HepG2 (cell line): ENCODE results near the gene NECTIN2. TPM values are rescaled to one million over a fixed set of nuclear protein-coding genes. Genes with fewer than 3 reads are reported as not detected.

Source experiments
- ATAC-seq: fragments of 200-7000 bp; cut with Tn5 transposase; 3 replicates; pipeline ENCODE4 v1.9.1; 2020; ENCODE audit warnings: mild to moderate bottlenecking, moderate library complexity
- BruUV-seq: library from RNA; stranded (reverse); fragments of 400-500 nt; replicated peaks from 2 replicates; lab custom pipeline; 2021; lab: Mats Ljungman, UMichigan
- CTCF ChIA-PET: fragments of 300-600 bp; formaldehyde crosslinking; extraction: SDS; loops from one replicate; lab custom pipeline; 2021; ENCODE audit warnings: low total read pairs, inconsistent platforms, low intra/inter-chr PET ratio; lab: Yijun Ruan, JAX
- POLR2A ChIA-PET: fragments of 350-600 bp; sonication (Branson Sonifier 250); formaldehyde crosslinking; loops from one replicate; lab custom pipeline; 2020; ENCODE audit warnings: antibody characterized with exemption, inconsistent platforms; lab: Yijun Ruan, JAX
- DNase-seq: peaks from one replicate; pipeline ENCODE4 v3.0.0-alpha.2; 2015; ENCODE audit warnings: low spot score
- FAIRE-seq: peaks from 3 replicates; lab custom pipeline; 2011; peaks lifted over from hg19 to GRCh38; lab: Jason Lieb, UNC
- H2AFZ ChIP-seq: one replicate; pipeline ENCODE4 v1.6.1; 2011; ENCODE audit warnings: low read length, inconsistent platforms
- H3K27ac ChIP-seq: fragments of 300-600 bp; 3 replicates; pipeline ENCODE4 v1.8.0; 2011; ENCODE audit warnings: mixed run types, mild to moderate bottlenecking, mixed read lengths, low read length, inconsistent platforms; ENCODE audit not compliant: insufficient read depth; ENCODE audit errors: extremely low read length
- H3K27me3 ChIP-seq, 2 experiments: fragments of 200-600 bp in 1 of 2; 2 replicates in 1 of 2; 3 replicates in 1 of 2; pipeline versions ENCODE4 v1.6.0 to v1.8.0; 2011; ENCODE audit warnings: low read length in 2 of 2, mild to moderate bottlenecking in 2 of 2, moderate library complexity in 2 of 2, inconsistent platforms in 1 of 2; ENCODE audit not compliant: insufficient read depth in 2 of 2, control insufficient read depth in 1 of 2
- H3K36me3 ChIP-seq, 2 experiments: fragments of 200-600 bp in 1 of 2; replicated peaks in 1 of 2; 2 replicates in 1 of 2; 3 replicates in 1 of 2; pipeline versions ENCODE4 v1.5.1 to v1.8.0; 2011; ENCODE audit warnings: low read length in 2 of 2, inconsistent platforms in 1 of 2; ENCODE audit not compliant: insufficient read depth in 2 of 2, control insufficient read depth in 1 of 2
- H3K4me1 ChIP-seq: 2 replicates; pipeline ENCODE4 v1.5.1; 2012; ENCODE audit warnings: low read length, inconsistent platforms; ENCODE audit not compliant: insufficient read depth
- H3K4me2 ChIP-seq: 2 replicates; pipeline ENCODE4 v1.6.0; 2011; ENCODE audit warnings: low read depth, low read length, inconsistent platforms
- H3K4me3 ChIP-seq, 3 experiments: fragments of 200-600 bp in 1 of 3; sonication (generic), shearing (Covaris generic) in 1 of 3; replicated peaks in 1 of 3; 2 replicates each; pipeline ENCODE4 v1.5.1; 2011 to 2016; ENCODE audit warnings: low read length in 3 of 3, inconsistent platforms in 2 of 3, low read depth in 2 of 3, mild to moderate bottlenecking in 2 of 3, control low read depth in 1 of 3, mixed read lengths in 1 of 3; ENCODE audit not compliant: insufficient read depth in 1 of 3
- H3K79me2 ChIP-seq: one replicate; pipeline ENCODE4 v1.6.1; 2011; ENCODE audit warnings: low read length, inconsistent platforms; ENCODE audit not compliant: insufficient read depth
- H3K9ac ChIP-seq: 2 replicates; pipeline ENCODE4 v1.6.0; 2011; ENCODE audit warnings: mild to moderate bottlenecking, low read depth, low read length, inconsistent platforms; ENCODE audit not compliant: insufficient read depth
- H3K9me3 ChIP-seq: 2 replicates; pipeline ENCODE4 v1.5.1; 2012; ENCODE audit warnings: mild to moderate bottlenecking, low read length
- H4K20me1 ChIP-seq: 2 replicates; pipeline ENCODE4 v1.6.0; 2011; ENCODE audit warnings: inconsistent platforms, mild to moderate bottlenecking, low read length, moderate library complexity; ENCODE audit not compliant: insufficient read depth
- ARID2 ChIP-seq: sonication (generic); formaldehyde crosslinking; IDR thresholded peaks from 2 replicates; pipeline ENCODE4 v1.8.1; 2022; ENCODE audit warnings: mild to moderate bottlenecking, missing genetic modification reagents, borderline replicate concordance
- ARID3A ChIP-seq: IDR thresholded peaks from 2 replicates; pipeline ENCODE4 v1.6.1; 2012; ENCODE audit warnings: low read depth, low read length, improper control_type of control experiment
- ASH2L ChIP-seq: fragments of 300-600, 200-600 bp; sonication (generic); IDR thresholded peaks from 2 replicates; pipeline ENCODE4 v1.7.0; 2017; ENCODE audit warnings: low read depth, mild to moderate bottlenecking, moderate library complexity, mixed read lengths, low read length; ENCODE audit not compliant: insufficient read length
- DR1 ChIP-seq: sonication (generic); formaldehyde crosslinking; IDR thresholded peaks from 2 replicates; pipeline ENCODE4 v1.8.0; 2021; ENCODE audit warnings: mild to moderate bottlenecking, missing genetic modification reagents, inconsistent platforms
- DRAP1 ChIP-seq: IDR thresholded peaks from 2 replicates; pipeline ENCODE4 v1.6.1; 2016; ENCODE audit warnings: missing genetic modification reagents, missing compliant biosample characterization
- EP300 ChIP-seq, 3 experiments: sonication (generic) in 1 of 3; formaldehyde crosslinking in 1 of 3; IDR thresholded peaks; 2 replicates each; pipeline versions ENCODE4 v1.5.1 to v1.6.1; 2011 to 2020; ENCODE audit warnings: low read depth in 2 of 3, low read length in 2 of 3, borderline replicate concordance in 1 of 3, improper control_type of control experiment in 1 of 3, mild to moderate bottlenecking in 1 of 3, missing genetic modification reagents in 1 of 3, moderate library complexity in 1 of 3
- FOXA3 ChIP-seq: IDR thresholded peaks from 2 replicates; pipeline ENCODE4 v1.6.1; 2016; ENCODE audit warnings: missing genetic modification reagents, missing compliant biosample characterization
- GATA4 ChIP-seq: sonication (generic); IDR thresholded peaks from 2 replicates; pipeline ENCODE4 v1.6.1; 2016; ENCODE audit warnings: antibody characterized with exemption, low read depth, borderline replicate concordance
- JUND ChIP-seq: sonication (generic); formaldehyde crosslinking; IDR thresholded peaks from 2 replicates; pipeline ENCODE4 v1.8.0; 2022; ENCODE audit warnings: mild to moderate bottlenecking, missing genetic modification reagents
- KDM2A ChIP-seq: sonication (generic); formaldehyde crosslinking; IDR thresholded peaks from 2 replicates; pipeline ENCODE4 v1.4.0; 2020; ENCODE audit warnings: low read depth, missing genetic modification reagents, borderline replicate concordance
- ONECUT2 ChIP-seq: sonication (generic); formaldehyde crosslinking; IDR thresholded peaks from 2 replicates; pipeline ENCODE4 v1.4.0; 2020; ENCODE audit warnings: missing genetic modification reagents
- RXRA ChIP-seq: sonication (generic); formaldehyde crosslinking; IDR thresholded peaks from 2 replicates; pipeline ENCODE4 v1.5.1; 2020; ENCODE audit warnings: missing genetic modification reagents
- SAP130 ChIP-seq: IDR thresholded peaks from 2 replicates; pipeline ENCODE4 v1.6.1; 2016; ENCODE audit warnings: low read depth
- SETDB1 ChIP-seq: sonication (generic); formaldehyde crosslinking; IDR thresholded peaks from 2 replicates; pipeline ENCODE4 v1.5.1; 2020; ENCODE audit warnings: missing genetic modification reagents, mild to moderate bottlenecking, borderline replicate concordance
- SNAPC2 ChIP-seq: sonication (generic); formaldehyde crosslinking; IDR thresholded peaks from 2 replicates; pipeline ENCODE4 v1.8.1; 2022; ENCODE audit warnings: mild to moderate bottlenecking, missing genetic modification reagents
- ZFAT ChIP-seq: sonication (generic); formaldehyde crosslinking; conservative IDR thresholded peaks from 2 replicates; pipeline ENCODE4 v1.8.1; 2023; ENCODE audit warnings: missing genetic modification reagents, inconsistent platforms
- ZNF10 ChIP-seq: sonication (generic); formaldehyde crosslinking; IDR thresholded peaks from 2 replicates; pipeline ENCODE4 v1.4.0; 2020; ENCODE audit warnings: mild to moderate bottlenecking, low read depth, missing genetic modification reagents, borderline replicate concordance
- ZNF121 ChIP-seq: sonication (generic); formaldehyde crosslinking; IDR thresholded peaks from 2 replicates; pipeline ENCODE4 v1.5.0; 2020; ENCODE audit warnings: mild to moderate bottlenecking, missing genetic modification reagents
- ZNF180 ChIP-seq: sonication (generic); formaldehyde crosslinking; IDR thresholded peaks from 2 replicates; pipeline ENCODE4 v1.4.0; 2020; ENCODE audit warnings: low read depth, missing genetic modification reagents, borderline replicate concordance
- ZNF230 ChIP-seq: sonication (generic); formaldehyde crosslinking; IDR thresholded peaks from 2 replicates; pipeline ENCODE4 v1.4.0; 2020; ENCODE audit warnings: mild to moderate bottlenecking, missing genetic modification reagents
- ZNF468 ChIP-seq: sonication (generic); formaldehyde crosslinking; IDR thresholded peaks from 2 replicates; pipeline ENCODE4 v1.8.0; 2022; ENCODE audit warnings: mild to moderate bottlenecking, moderate library complexity, missing genetic modification reagents
- ZNF549 ChIP-seq: sonication (generic); formaldehyde crosslinking; IDR thresholded peaks from 2 replicates; pipeline ENCODE4 v1.5.0; 2020; ENCODE audit warnings: missing genetic modification reagents
- ZNF768 ChIP-seq: sonication (generic); formaldehyde crosslinking; IDR thresholded peaks from 2 replicates; pipeline ENCODE4 v1.4.0; 2020; ENCODE audit warnings: missing genetic modification reagents
- WGBS: methylation state at CpG from one replicate; pipeline ENCODE4 v1.1.6; 2017; ENCODE audit warnings: low lambda C conversion rate; 5-methylcytosine and 5-hydroxymethylcytosine counted together
- in situ Hi-C: cut with HindIII; loops from 2 replicates; pipeline ENCODE4 v1.10.0; 2017; ENCODE audit warnings: low pct_unique_long_range_greater_than_20kb; ENCODE audit not compliant: extremely low pct_ligation_motif_present
- intact Hi-C: fragments of 100-400 bp; cut with micrococcal nuclease; formaldehyde crosslinking; loops from one replicate; pipeline ENCODE4 v1.10.0; 2022; ENCODE audit not compliant: unreplicated experiment
- polyA plus RNA-seq, 8 experiments: library from polyadenylated mRNA; depleted of rRNA in 3 of 8; stranded (reverse) in 7 of 8; unstranded in 1 of 8; fragments of >200 nt; fragmentation: Illumina TruSeq in 4 of 8; extraction: Trizol in 4 of 8; gene quantifications; 2 replicates each; pipeline versions ENCODE4 v1.2.1 to v1.2.3, GENCODE V29; 2011 to 2016; ENCODE audit warnings: low read depth in 4 of 8, missing spikeins in 1 of 8, mixed read lengths in 1 of 8; ENCODE audit not compliant: insufficient read depth in 1 of 8
- total RNA-seq, 5 experiments: library from RNA; depleted of rRNA; stranded (reverse); fragments of >200 nt; fragmentation: Illumina TruSeq; extraction: Trizol; gene quantifications; 2 replicates each; pipeline ENCODE4 v1.2.3, GENCODE V29; 2016; ENCODE audit warnings: low read depth in 1 of 5

The NECTIN2 gene
- total and polyA plus RNA-seq, 2 of the 13 experiments (the other 11 are each of a cell fraction or from before 2014, with no cell fraction given): 75.4 to 114 TPM

- in situ Hi-C loops: no loop called here
- H3K27me3 ChIP-seq: no peaks in the 10 kb centered on the region
- intact Hi-C loops: loop anchor here (1.0 kb wide), 1 partner anchor 11 kb away; no protein-coding TSS in a partner anchor
- DNase-seq (no peak), ATAC-seq (peak; percentile 68), FAIRE-seq (no peak)
- peaks cover 3 to 4% of the 10 kb centered on the region in 2 experiments; a peak in 2 of 5 replicates for H3K36me3 ChIP-seq
- 27% methylated on average over 8 of the region's 10 CpGs for WGBS
- H3K27ac ChIP-seq: peak overlapping the region; percentile 14
- H3K4me3 ChIP-seq: peak overlapping the region in 1 of 3 experiments; percentile 36; a peak in 2 of 6 replicates
- peaks cover 40% of the 10 kb centered on the region for H3K4me1 ChIP-seq
- no peaks in the 10 kb centered on the region for H3K79me2 ChIP-seq
- ChIA-PET CTCF (no interaction called here), POLR2A (interaction anchor here (1.0 to 8.3 kb wide), 5 partner anchors 11 to 26 kb away, joined by 3 to 67 read pairs (median 5); partner anchors contain the start of genes BCAM and NECTIN2)
- no peaks in the 10 kb centered on the region for H3K9me3 ChIP-seq
- H2AFZ ChIP-seq: no peak overlapping the region
- H3K4me2 ChIP-seq: peak overlapping the region; percentile 64
- no peaks in the 10 kb centered on the region for H4K20me1 ChIP-seq
- BruUV-seq: no TSS peak
- H3K9ac ChIP-seq: no peak overlapping the region
- no peak for TF ChIP-seq ZNF468 (CRISPR knock-in tag)
- TF ChIP-seq ONECUT2 (CRISPR knock-in tag): 0 out of 2 replicates have a peak, but pooled peaks have one; percentile 6
- no peak for TF ChIP-seq ASH2L
- no peak for TF ChIP-seq ZNF180
- no peak for TF ChIP-seq ZNF549 (CRISPR knock-in tag)
- TF ChIP-seq SETDB1 (CRISPR knock-in tag): no peak
- TF ChIP-seq SAP130 (CRISPR knock-in tag): peak; percentile 21; the same call in 1 of the 2 replicates
- no peak for TF ChIP-seq ZNF768 (CRISPR knock-in tag)
- no peak for TF ChIP-seq DRAP1 (CRISPR knock-in tag)
- no peak for TF ChIP-seq ARID2 (CRISPR knock-in tag)
- TF ChIP-seq SNAPC2 (CRISPR knock-in tag): no peak
- peak; percentile 86 for TF ChIP-seq RXRA
- no peak for TF ChIP-seq GATA4
- TF ChIP-seq DR1: no peak
- no peak for TF ChIP-seq ARID3A
- TF ChIP-seq ZNF121: no peak; the same call in 1 of the 2 replicates
- TF ChIP-seq EP300 (IDR thresholded peaks at IDR 0.05; ENCODE audit: low read depth in 2 of 2, low read length in 2 of 2): 0 out of 4 replicates have a peak, but pooled peaks of 1 of the 2 experiments have one; percentile 6
- TF ChIP-seq EP300 (CRISPR knock-in tag; IDR thresholded peaks at IDR 0.05; ENCODE audit: borderline replicate concordance): no peak
- TF ChIP-seq KDM2A (CRISPR knock-in tag): no peak
- no peak for TF ChIP-seq ZNF10 (CRISPR knock-in tag)
- TF ChIP-seq ZNF230 (CRISPR knock-in tag): no peak
- TF ChIP-seq JUND (CRISPR knock-in tag): no peak
- no peak for TF ChIP-seq FOXA3 (CRISPR knock-in tag)
- no peak for TF ChIP-seq ZFAT (CRISPR knock-in tag)
Observed at GRCh38 chr19:44822670-44823372, 23.3 kb upstream of the NECTIN2 start.
